Ovary (tissue), 9 donors: Measurements from ENCODE around the gene RIOX2. TPM values are rescaled to one million over a fixed set of nuclear protein-coding genes. Genes with fewer than 3 reads are reported as not detected.

Source experiments
- DNase-seq, 5 donors: peaks; one replicate each; pipeline ENCODE4 v3.0.0-alpha.2; 2019 to 2020
- H3K27ac ChIP-seq, 2 donors: fragments of 200-600 bp; one replicate each; pipeline versions ENCODE4 v1.5.1 to v1.8.0; 2019 to 2022
- H3K27me3 ChIP-seq: fragments of 200-600 bp; one replicate; pipeline ENCODE4 v1.8.0; 2022
- H3K36me3 ChIP-seq: fragments of 200-600 bp; sonication (generic); one replicate; pipeline ENCODE4 v1.5.1; 2019
- H3K4me1 ChIP-seq: one replicate; pipeline ENCODE4 v1.8.1; 2013; ENCODE audit warnings: mild to moderate bottlenecking, moderate library complexity; ENCODE audit not compliant: insufficient read depth
- H3K4me3 ChIP-seq: fragments of 200-600 bp; sonication (generic); one replicate; pipeline ENCODE4 v1.5.1; 2017
- H3K9me3 ChIP-seq, 2 donors: fragments of 200-600 bp in 1 of 2; sonication (generic) in 1 of 2; one replicate each; pipeline versions ENCODE4 v1.5.1 to v1.8.1; 2013 to 2019; ENCODE audit warnings: mild to moderate bottlenecking in 1 of 2, moderate library complexity in 1 of 2
- EP300 ChIP-seq: sonication (generic); formaldehyde crosslinking; IDR thresholded peaks from one replicate; pipeline ENCODE4 v1.6.1; 2017; ENCODE audit warnings: antibody characterized with exemption
- POLR2A ChIP-seq: fragments of 450-650 bp; IDR thresholded peaks from one replicate; pipeline ENCODE4 v1.6.1; 2017; ENCODE audit warnings: antibody characterized with exemption, mild to moderate bottlenecking, moderate library complexity
- WGBS, 3 donors: extraction: QIAGEN DNeasy Blood & Tissue Kit in 1 of 3; methylation state at CpG; one replicate each; pipeline versions ENCODE4 v1.1.5 to v1.1.7; 2013 to 2017; 5-methylcytosine and 5-hydroxymethylcytosine counted together
- intact Hi-C, 4 donors: fragments of 100-400 bp; cut with DNase I; formaldehyde crosslinking; loops; one replicate each; pipeline versions ENCODE4 v1.11.0 to v1.15.1; 2022 to 2023
- polyA plus RNA-seq, 2 donors: library from polyadenylated mRNA; stranded (reverse); fragments of 200-250 nt in 1 of 2; fragments of 350-450 nt in 1 of 2; fragmentation: Illumina TruSeq in 1 of 2; extraction: RNeasy Lipid Tissue Mini Kit (QIAGEN cat#74804) in 1 of 2; gene quantifications; one replicate each; pipeline ENCODE4 v1.2.3, GENCODE V29; 2013 to 2014
- total RNA-seq, 7 donors: library from RNA; depleted of rRNA in 2 of 7; stranded (reverse); fragments of >200 nt in 2 of 7; fragmentation: NEBNext Ultra II Directional in 3 of 7; extraction: Animal tissue kit (Norgen Biotek cat#: 25700) in 3 of 7; gene quantifications; one replicate each; pipeline versions ENCODE4 v1.1.0 to v1.2.4, GENCODE V29; 2016 to 2023
- TF ChIP-seq, protein P1 (sequence below), 3 donors: fragments of 450-650 bp in 2 of 3; fragments of 200-600 bp in 1 of 3; IDR thresholded peaks; one replicate each; pipeline versions ENCODE4 v1.5.1 to v1.8.0; 2016 to 2022; ENCODE audit warnings: antibody characterized with exemption in 3 of 3, mild to moderate bottlenecking in 1 of 3
- donor health status: DM: no; HTN: no; CAD: no; lungs with moderate emphysema.
- donor health status: DM: no; HTN: no; CAD: no.
- donor health status: Bipolar disorder and iron deficiency.
- donor health status: DM: yes; HTN: yes; CAD: no.
- donor health status: DM: no; HTN: no; CAD: no.
- donor health status: DM: yes; HTN: yes; CAD: no.

The RIOX2 gene
- total and polyA plus RNA-seq, 9 donors: 10.3 to 36.7 (median 22.7) TPM

DNA sequence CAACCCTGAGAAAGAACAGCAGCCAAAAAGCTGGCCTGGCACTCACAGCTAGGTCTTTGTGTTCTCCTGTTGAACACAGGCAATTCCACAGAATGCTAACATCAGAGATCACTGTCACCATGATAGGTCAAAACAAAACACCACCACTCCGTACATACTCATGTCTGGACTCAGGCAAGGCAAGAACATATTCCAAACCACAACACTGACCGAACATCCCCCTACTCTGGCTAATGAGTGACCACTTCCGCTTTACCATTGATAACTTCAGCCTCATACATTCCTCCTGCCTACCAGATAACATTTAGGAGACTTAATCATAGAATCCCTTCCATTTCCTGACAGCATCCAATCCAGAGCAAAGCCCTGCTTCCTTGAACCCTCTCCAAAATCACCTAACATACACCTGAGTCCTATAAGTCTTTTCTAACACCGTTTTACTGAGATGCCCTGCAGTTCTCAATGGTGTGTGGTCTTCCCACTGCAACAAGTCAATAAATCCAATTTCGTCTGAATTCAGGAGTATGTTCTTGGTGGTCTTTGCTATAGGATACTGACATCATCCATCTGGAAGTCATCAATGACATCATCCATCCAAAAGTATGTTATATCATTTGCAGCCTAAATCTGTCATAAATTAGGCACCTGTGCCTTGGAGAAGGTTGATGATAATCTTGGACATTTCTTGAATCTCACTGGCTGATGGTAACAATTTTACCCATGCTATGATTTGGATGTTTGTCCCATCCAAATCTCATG, 23.7 kb downstream of the RIOX2 start:
- Histone ChIP-seq H3K27ac (no peak overlapping the region), H3K4me3 (no peak overlapping the region), H3K9me3 (no peaks in the 10 kb centered on the region), H3K27me3 (peaks cover 1% of the 10 kb centered on the region), H3K36me3 (no peaks in the 10 kb centered on the region), H3K4me1 (no peaks in the 10 kb centered on the region)
- 70 to 80% (median 76%) methylated on average over 5 of the region's 5 CpGs for WGBS, 3 donors
- DNase-seq: no peak
- intact Hi-C loops: no loop called here
- TF ChIP-seq POLR2A: no peak
- TF ChIP-seq, protein P1, sequence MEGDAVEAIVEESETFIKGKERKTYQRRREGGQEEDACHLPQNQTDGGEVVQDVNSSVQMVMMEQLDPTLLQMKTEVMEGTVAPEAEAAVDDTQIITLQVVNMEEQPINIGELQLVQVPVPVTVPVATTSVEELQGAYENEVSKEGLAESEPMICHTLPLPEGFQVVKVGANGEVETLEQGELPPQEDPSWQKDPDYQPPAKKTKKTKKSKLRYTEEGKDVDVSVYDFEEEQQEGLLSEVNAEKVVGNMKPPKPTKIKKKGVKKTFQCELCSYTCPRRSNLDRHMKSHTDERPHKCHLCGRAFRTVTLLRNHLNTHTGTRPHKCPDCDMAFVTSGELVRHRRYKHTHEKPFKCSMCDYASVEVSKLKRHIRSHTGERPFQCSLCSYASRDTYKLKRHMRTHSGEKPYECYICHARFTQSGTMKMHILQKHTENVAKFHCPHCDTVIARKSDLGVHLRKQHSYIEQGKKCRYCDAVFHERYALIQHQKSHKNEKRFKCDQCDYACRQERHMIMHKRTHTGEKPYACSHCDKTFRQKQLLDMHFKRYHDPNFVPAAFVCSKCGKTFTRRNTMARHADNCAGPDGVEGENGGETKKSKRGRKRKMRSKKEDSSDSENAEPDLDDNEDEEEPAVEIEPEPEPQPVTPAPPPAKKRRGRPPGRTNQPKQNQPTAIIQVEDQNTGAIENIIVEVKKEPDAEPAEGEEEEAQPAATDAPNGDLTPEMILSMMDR (IDR thresholded peaks at IDR 0.05): no peak
- no peak for TF ChIP-seq EP300

GRCh38 chr3:97942801-97943546, 29.3 kb downstream of the RIOX2 start:
- no peak overlapping the region for H3K4me3 ChIP-seq
- WGBS, 3 donors: 57 to 58% (median 58%) methylated on average over 4 of the region's 4 CpGs
- H3K4me1 ChIP-seq: no peaks in the 10 kb centered on the region
- H3K9me3 ChIP-seq: no peaks in the 10 kb centered on the region
- peaks cover 2% of the 10 kb centered on the region for H3K27me3 ChIP-seq
- DNase-seq: no peak
- H3K27ac ChIP-seq: no peak overlapping the region
- no peak for TF ChIP-seq EP300
- intact Hi-C loops: no loop called here
- H3K36me3 ChIP-seq: no peaks in the 10 kb centered on the region

DNA sequence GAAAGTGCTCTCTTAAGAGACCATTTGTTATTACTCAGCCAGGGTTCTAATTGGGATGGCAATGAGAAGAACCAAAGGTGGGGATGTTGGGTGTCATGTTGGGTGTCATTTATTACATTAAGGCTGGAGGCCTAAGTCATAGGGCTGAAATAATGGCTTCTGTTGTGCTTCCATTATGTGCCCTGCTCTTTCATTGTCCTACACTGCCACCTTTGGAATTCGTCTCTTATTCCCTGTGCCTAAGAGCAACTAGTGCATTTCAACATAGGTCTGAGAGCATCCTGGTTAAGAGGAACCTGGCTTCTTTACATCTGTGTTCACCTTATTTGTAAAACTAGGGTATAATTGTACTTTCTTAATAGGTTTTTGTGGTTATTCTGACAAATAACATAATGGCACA, 32.2 kb downstream of the RIOX2 start:
- 70 to 89% (median 86%) methylated on average over 1 of the region's 1 CpG for WGBS, 3 donors
- no peak for DNase-seq
- no peaks in the 10 kb centered on the region for H3K9me3 ChIP-seq
- intact Hi-C loops: no loop called here
- H3K4me3 ChIP-seq: no peak overlapping the region
- H3K27me3 ChIP-seq: peaks cover 2% of the 10 kb centered on the region
- no peaks in the 10 kb centered on the region for H3K36me3 ChIP-seq
- no peaks in the 10 kb centered on the region for H3K4me1 ChIP-seq
- TF ChIP-seq EP300: no peak
- TF ChIP-seq, protein P1 (IDR thresholded peaks at IDR 0.05): no peak
- TF ChIP-seq POLR2A: no peak
- H3K27ac ChIP-seq: no peak overlapping the region

GRCh38 chr3:97939401-97939800, 32.8 kb downstream of the RIOX2 start:
- TF ChIP-seq POLR2A (no peak), EP300 (no peak)
- TF ChIP-seq, protein P1 (IDR thresholded peaks at IDR 0.05): no peak
- Histone ChIP-seq H3K4me1 (no peaks in the 10 kb centered on the region), H3K4me3 (no peak overlapping the region), H3K9me3 (no peaks in the 10 kb centered on the region), H3K27me3 (peaks cover 2% of the 10 kb centered on the region), H3K36me3 (no peaks in the 10 kb centered on the region), H3K27ac (no peak overlapping the region)
- DNase-seq: no peak
- WGBS, 3 donors: 90 to 94% (median 91%) methylated on average over 2 of the region's 2 CpGs
- intact Hi-C loops: no loop called here

- TF ChIP-seq, protein P1 (IDR thresholded peaks at IDR 0.05): no peak
- TF ChIP-seq POLR2A (no peak), EP300 (no peak)
- H3K27me3 ChIP-seq: no peaks in the 10 kb centered on the region
- H3K4me1 ChIP-seq: no peaks in the 10 kb centered on the region
- 80 to 95% (median 89%) methylated on average over 1 of the region's 1 CpG for WGBS, 3 donors
- no peaks in the 10 kb centered on the region for H3K9me3 ChIP-seq
- no peak overlapping the region for H3K27ac ChIP-seq
- no peaks in the 10 kb centered on the region for H3K36me3 ChIP-seq
- intact Hi-C loops: no loop called here
- no peak overlapping the region for H3K4me3 ChIP-seq
- no peak for DNase-seq
These were observed 33.8 kb downstream of the RIOX2 start for GRCh38 chr3:97938444-97938843.
